Right ventricle myocardium inferior (tissue), 1 donor: ENCODE measurements around the gene FAM210B. TPM values are rescaled to one million over a fixed set of nuclear protein-coding genes. Genes with fewer than 3 reads are reported as not detected.
"Not testable (repeated sequence)": the region's sequence is repeated elsewhere in the genome, so short reads cannot be mapped to it uniquely, and the experiment has no call there.

Experiments
- ATAC-seq: fragments of 200-7000 bp; cut with Tn5 transposase; one replicate; pipeline ENCODE4 v1.9.1; 2020; ENCODE audit warnings: mild to moderate bottlenecking, moderate library complexity
- DNase-seq: peaks from one replicate; pipeline ENCODE4 v3.0.0; 2021; ENCODE audit errors: missing footprints
- intact Hi-C: fragments of 100-400 bp; cut with DNase I; formaldehyde crosslinking; loops from one replicate; pipeline ENCODE4 v1.11.0; 2022
- long read RNA-seq: library from polyadenylated mRNA; unstranded; transcript quantifications from one replicate; pipeline ENCODE4 v2.0.0, GENCODE V29; 2021
- total RNA-seq: library from RNA; stranded (reverse); fragmentation: NEBNext Ultra II Directional; extraction: Animal tissue kit (Norgen Biotek cat#: 25700); gene quantifications from one replicate; pipeline ENCODE4 v1.2.1, GENCODE V29; 2021
- donor health status: DM: no; HTN: yes; CAD: no; lungs with severe emphysema.

Gene FAM210B
- total RNA-seq, result 60.3 TPM
- long read RNA-seq, transcript FAM210B-201 (3 exons, 3,046 nt), result major isoform, 72 of 77 reads
- long read RNA-seq, partial matches to known transcripts, result 0 of 77 reads
- long read RNA-seq, other reads (novel, unspliced or antisense), result 5 of 77 reads

- peak; percentile 99 for ATAC-seq
- intact Hi-C loops, result loop anchor here (5.0 kb wide), 1 partner anchor 34 kb away; the partner anchor contains the start of genes AURKA and CSTF1
Observed at GRCh38 chr20:56358600-56359211, at the start of gene FAM210B. Gene FAM210B, plus strand, starts transcription at chr20:56358974. Its CDS starts 32 bp downstream, at chr20:56359006.

GRCh38 chr20:56316051-56316450 lies 42.7 kb upstream of the FAM210B start:
- ATAC-seq, result no peak
- no peak for DNase-seq
- intact Hi-C loops, result no loop called here

More at GRCh38 chr20:56358600-56359211, at the start of gene FAM210B:
- DNase-seq, result peak; percentile 94

- ATAC-seq (no peak), DNase-seq (no peak)
- intact Hi-C loops, result no loop called here
Observed at GRCh38 chr20:56316483-56316882, 42.3 kb upstream of the FAM210B start.

GRCh38 chr20:56322681-56323080 lies 36.1 kb upstream of the FAM210B start:
- ATAC-seq (no peak), DNase-seq (no peak)
- intact Hi-C loops, result no loop called here

- ATAC-seq (no peak), DNase-seq (no peak)
- intact Hi-C loops, result no loop called here
Observed at GRCh38 chr20:56323206-56323605, 35.6 kb upstream of the FAM210B start.

GRCh38 chr20:56323656-56324055 lies 35.1 kb upstream of the FAM210B start:
- ATAC-seq, result no peak
- DNase-seq, result no peak
- intact Hi-C loops, result no loop called here

GRCh38 chr20:56324806-56325205 lies 34.0 kb upstream of the FAM210B start:
- DNase-seq, result no peak
- intact Hi-C loops, result no loop called here
- no peak for ATAC-seq

- DNase-seq (no peak), ATAC-seq (no peak)
- intact Hi-C loops, result no loop called here
Observed at GRCh38 chr20:56328861-56329260, 29.9 kb upstream of the FAM210B start.

GRCh38 chr20:56336709-56337108 lies 22.1 kb upstream of the FAM210B start:
- ATAC-seq, intact Hi-C loops, DNase-seq: not testable (repeated sequence)

GRCh38 chr20:56342783-56343182 lies 16.0 kb upstream of the FAM210B start:
- ATAC-seq (no peak), DNase-seq (no peak)
- intact Hi-C loops, result no loop called here

GRCh38 chr20:56343861-56344381 lies 14.9 kb upstream of the FAM210B start:
- ATAC-seq (no peak), DNase-seq (no peak)
- intact Hi-C loops, result no loop called here

- no peak for ATAC-seq
- DNase-seq, result no peak
- intact Hi-C loops, result no loop called here
Observed at GRCh38 chr20:56345911-56346310, 12.9 kb upstream of the FAM210B start.

GRCh38 chr20:56347628-56348304 lies 11.0 kb upstream of the FAM210B start:
- no peak for ATAC-seq
- no peak for DNase-seq
- intact Hi-C loops, result no loop called here

GRCh38 chr20:56348305-56348693 lies 10.5 kb upstream of the FAM210B start:
- DNase-seq (no peak), ATAC-seq (no peak)
- intact Hi-C loops, result no loop called here

GRCh38 chr20:56348746-56349145 lies 10.0 kb upstream of the FAM210B start:
- no peak for DNase-seq
- intact Hi-C loops, result no loop called here
- no peak for ATAC-seq

GRCh38 chr20:56350842-56351241 lies 7.9 kb upstream of the FAM210B start:
- no peak for DNase-seq
- intact Hi-C loops, result no loop called here
- ATAC-seq, result no peak

GRCh38 chr20:56352345-56353055 lies 6.3 kb upstream of the FAM210B start:
- ATAC-seq (no peak), DNase-seq (no peak)
- intact Hi-C loops, result no loop called here

GRCh38 chr20:56353356-56353755 lies 5.4 kb upstream of the FAM210B start:
- ATAC-seq (no peak), DNase-seq (no peak)
- intact Hi-C loops, result no loop called here

- no peak for ATAC-seq
- intact Hi-C loops, result loop anchor here (5.0 kb wide), 1 partner anchor 34 kb away; the partner anchor contains the start of genes AURKA and CSTF1
Observed at GRCh38 chr20:56358070-56358469, 704 bp upstream of the FAM210B start.

More at GRCh38 chr20:56358070-56358469, 704 bp upstream of the FAM210B start:
- no peak for DNase-seq
